Measurements from ENCODE around the gene FZR1.

Gene FZR1

GRCh38 chr19:3471954-3472655 lies 34.0 kb upstream of the FZR1 start:
- no peak overlapping the region for H3K9ac ChIP-seq (ENCODE audit: low read length)
- no peak overlapping the region for H3K4me3 ChIP-seq (ENCODE audit: insufficient read depth, low read length, poor library complexity, severe bottlenecking)
- no peaks in the 10 kb centered on the region for H3K79me2 ChIP-seq (ENCODE audit: insufficient read depth, low read length)
- no peaks in the 10 kb centered on the region for H3F3A ChIP-seq (ENCODE audit: insufficient read depth)
- H3K27ac ChIP-seq (ENCODE audit: low read depth, low read length), result no peak overlapping the region
- H3K36me3 ChIP-seq (ENCODE audit: low read length), result no peaks in the 10 kb centered on the region
- H3K27me3 ChIP-seq (ENCODE audit: low read length), result no peaks in the 10 kb centered on the region
- H3K9me2 ChIP-seq (replicated peaks; ENCODE audit: insufficient read depth, low read length), result no peaks in the 10 kb centered on the region
- H4K20me1 ChIP-seq (ENCODE audit: low read depth, low read length), result no peaks in the 10 kb centered on the region
- no peak for TF ChIP-seq EZH2phosphoT487 (conservative IDR thresholded peaks at IDR 0.05; ENCODE audit: low read length)
- peak; percentile 66 for TF ChIP-seq CTCF (IDR thresholded peaks at IDR 0.05; ENCODE audit: insufficient read depth, low read length, poor library complexity, severe bottlenecking)
- no peak overlapping the region for H3K4me2 ChIP-seq (ENCODE audit: low read depth, low read length, poor library complexity, severe bottlenecking)
- no peak overlapping the region for H2AFZ ChIP-seq (ENCODE audit: low read depth, low read length, severe bottlenecking)
- H3K9me3 ChIP-seq (ENCODE audit: insufficient read depth, low read length), result no peaks in the 10 kb centered on the region

DNA sequence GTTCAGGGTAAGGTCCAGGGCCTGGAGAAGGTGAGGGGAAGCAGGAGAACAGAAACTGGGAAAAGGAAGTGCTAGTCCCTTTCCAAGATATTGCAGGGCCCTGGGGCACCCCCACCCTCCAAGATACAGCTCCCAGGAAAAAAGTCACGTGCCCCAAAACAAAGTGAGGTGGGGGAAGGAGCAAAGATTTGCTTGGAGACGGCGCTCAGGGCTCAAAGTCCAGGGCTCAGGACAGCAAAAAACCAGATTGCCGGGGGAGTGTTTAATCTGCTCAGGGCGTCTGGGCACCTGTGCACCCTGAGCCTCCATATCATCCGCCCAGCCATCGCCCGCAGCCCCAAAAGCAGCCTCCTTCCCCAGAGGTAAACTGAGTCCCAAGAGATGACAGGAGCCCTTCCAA lies 32.1 kb upstream of the FZR1 start:
- no peak overlapping the region for H2AFZ ChIP-seq (ENCODE audit: low read depth, low read length, severe bottlenecking)
- no peak for TF ChIP-seq CTCF (IDR thresholded peaks at IDR 0.05; ENCODE audit: insufficient read depth, low read length, poor library complexity, severe bottlenecking)
- no peaks in the 10 kb centered on the region for H3K36me3 ChIP-seq (ENCODE audit: low read length)
- H3K9me2 ChIP-seq (replicated peaks; ENCODE audit: insufficient read depth, low read length), result no peaks in the 10 kb centered on the region
- H3K27me3 ChIP-seq (ENCODE audit: low read length), result no peaks in the 10 kb centered on the region
- H3K4me3 ChIP-seq (ENCODE audit: insufficient read depth, low read length, poor library complexity, severe bottlenecking), result no peak overlapping the region
- no peaks in the 10 kb centered on the region for H3K9me3 ChIP-seq (ENCODE audit: insufficient read depth, low read length)
- no peaks in the 10 kb centered on the region for H4K20me1 ChIP-seq (ENCODE audit: low read depth, low read length)
- no peaks in the 10 kb centered on the region for H3F3A ChIP-seq (ENCODE audit: insufficient read depth)
- H3K27ac ChIP-seq (ENCODE audit: low read depth, low read length), result no peak overlapping the region
- H3K4me2 ChIP-seq (ENCODE audit: low read depth, low read length, poor library complexity, severe bottlenecking), result no peak overlapping the region
- H3K79me2 ChIP-seq (ENCODE audit: insufficient read depth, low read length), result no peaks in the 10 kb centered on the region
- H3K9ac ChIP-seq (ENCODE audit: low read length), result no peak overlapping the region

DNA sequence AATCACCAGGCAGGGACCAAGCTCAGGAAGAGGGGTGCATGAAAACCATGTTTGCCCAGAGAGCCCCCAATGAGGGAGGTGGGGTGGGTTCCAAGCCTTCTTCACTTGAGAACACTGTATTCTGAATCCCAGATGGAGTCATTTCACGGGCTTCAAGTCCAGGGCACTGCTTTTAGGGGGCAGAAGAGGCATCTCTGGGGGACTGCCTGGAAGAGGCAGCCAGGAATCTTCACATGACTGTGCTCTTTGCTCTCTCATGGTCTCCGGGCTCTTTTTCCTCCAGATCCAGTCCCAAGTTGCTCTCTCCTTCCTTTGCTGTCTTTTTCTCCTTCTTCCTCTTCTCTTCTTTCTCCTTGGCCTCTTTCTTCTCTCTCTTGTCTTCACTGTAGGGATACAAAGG lies 31.5 kb upstream of the FZR1 start:
- no peaks in the 10 kb centered on the region for H3K9me3 ChIP-seq (ENCODE audit: insufficient read depth, low read length)
- TF ChIP-seq EZH2phosphoT487 (conservative IDR thresholded peaks at IDR 0.05; ENCODE audit: low read length) (no peak), CTCF (IDR thresholded peaks at IDR 0.05; ENCODE audit: insufficient read depth, low read length, poor library complexity, severe bottlenecking) (no peak)
- H3K79me2 ChIP-seq (ENCODE audit: insufficient read depth, low read length), result no peaks in the 10 kb centered on the region
- no peak overlapping the region for H3K4me3 ChIP-seq (ENCODE audit: insufficient read depth, low read length, poor library complexity, severe bottlenecking)
- no peak overlapping the region for H3K9ac ChIP-seq (ENCODE audit: low read length)
- no peak overlapping the region for H2AFZ ChIP-seq (ENCODE audit: low read depth, low read length, severe bottlenecking)
- no peak overlapping the region for H3K27ac ChIP-seq (ENCODE audit: low read depth, low read length)
- H3K4me2 ChIP-seq (ENCODE audit: low read depth, low read length, poor library complexity, severe bottlenecking), result no peak overlapping the region
- H4K20me1 ChIP-seq (ENCODE audit: low read depth, low read length), result no peaks in the 10 kb centered on the region
- no peaks in the 10 kb centered on the region for H3K27me3 ChIP-seq (ENCODE audit: low read length)
- H3K36me3 ChIP-seq (ENCODE audit: low read length), result no peaks in the 10 kb centered on the region
- no peaks in the 10 kb centered on the region for H3F3A ChIP-seq (ENCODE audit: insufficient read depth)
- H3K9me2 ChIP-seq (replicated peaks; ENCODE audit: insufficient read depth, low read length), result no peaks in the 10 kb centered on the region
